HG03097 (cell line): ENCODE data around the gene USP25.
"Not testable (repeated sequence)": the region's sequence is repeated elsewhere in the genome, so short reads cannot be mapped to it uniquely, and the experiment has no call there.

ENCODE experiments used
- ATAC-seq: cut with Tn5 transposase; IDR thresholded peaks from one replicate; pipeline ENCODE4 v1.9.1; 2021; ENCODE audit not compliant: unreplicated experiment, low FRiP score

USP25 gene

GRCh38 chr21:15730484-15731242 lies 881 bp downstream of the USP25 start:
- no peak for ATAC-seq

- no peak for ATAC-seq
Measured at GRCh38 chr21:15731243-15731613, 1.4 kb downstream of the USP25 start.

- ATAC-seq: peak; percentile 42
Measured at GRCh38 chr21:15732290-15732995, 2.7 kb downstream of the USP25 start.

- no peak for ATAC-seq
Measured at GRCh38 chr21:15732996-15733329, 3.2 kb downstream of the USP25 start.

GRCh38 chr21:15735409-15735808 lies 5.6 kb downstream of the USP25 start:
- no peak for ATAC-seq

- not testable (repeated sequence) for ATAC-seq
Measured at GRCh38 chr21:15735931-15736330, 6.1 kb downstream of the USP25 start.

- not testable (repeated sequence) for ATAC-seq
Measured at GRCh38 chr21:15738779-15739178, 9.0 kb downstream of the USP25 start.

- no peak for ATAC-seq
Measured at GRCh38 chr21:15740383-15740782, 10.6 kb downstream of the USP25 start.

- no peak for ATAC-seq
Measured at GRCh38 chr21:15741510-15741909, 11.7 kb downstream of the USP25 start.

- no peak for ATAC-seq
Measured at GRCh38 chr21:15742052-15742670, 12.4 kb downstream of the USP25 start.

- no peak for ATAC-seq
Measured at GRCh38 chr21:15742694-15743093, 12.9 kb downstream of the USP25 start.

GRCh38 chr21:15743593-15743992 lies 13.8 kb downstream of the USP25 start:
- no peak for ATAC-seq

- no peak for ATAC-seq
Measured at GRCh38 chr21:15744926-15745325, 15.1 kb downstream of the USP25 start.

GRCh38 chr21:15748586-15748985 lies 18.8 kb downstream of the USP25 start:
- no peak for ATAC-seq

GRCh38 chr21:15749082-15749860 lies 19.5 kb downstream of the USP25 start:
- no peak for ATAC-seq

GRCh38 chr21:15749861-15750159 lies 20.0 kb downstream of the USP25 start:
- no peak for ATAC-seq

- ATAC-seq: no peak
Measured at GRCh38 chr21:15751037-15751436, 21.3 kb downstream of the USP25 start.

GRCh38 chr21:15751546-15751945 lies 21.8 kb downstream of the USP25 start:
- no peak for ATAC-seq

- ATAC-seq: no peak
Measured at GRCh38 chr21:15752763-15753407, 23.1 kb downstream of the USP25 start.

- no peak for ATAC-seq
Measured at GRCh38 chr21:15753741-15754140, 24.0 kb downstream of the USP25 start.

- peak; percentile 47 for ATAC-seq
Measured at GRCh38 chr21:15754640-15755039, 24.9 kb downstream of the USP25 start.
